ENCODE data around the gene PON2.

- TF ChIP-seq, protein P1, sequence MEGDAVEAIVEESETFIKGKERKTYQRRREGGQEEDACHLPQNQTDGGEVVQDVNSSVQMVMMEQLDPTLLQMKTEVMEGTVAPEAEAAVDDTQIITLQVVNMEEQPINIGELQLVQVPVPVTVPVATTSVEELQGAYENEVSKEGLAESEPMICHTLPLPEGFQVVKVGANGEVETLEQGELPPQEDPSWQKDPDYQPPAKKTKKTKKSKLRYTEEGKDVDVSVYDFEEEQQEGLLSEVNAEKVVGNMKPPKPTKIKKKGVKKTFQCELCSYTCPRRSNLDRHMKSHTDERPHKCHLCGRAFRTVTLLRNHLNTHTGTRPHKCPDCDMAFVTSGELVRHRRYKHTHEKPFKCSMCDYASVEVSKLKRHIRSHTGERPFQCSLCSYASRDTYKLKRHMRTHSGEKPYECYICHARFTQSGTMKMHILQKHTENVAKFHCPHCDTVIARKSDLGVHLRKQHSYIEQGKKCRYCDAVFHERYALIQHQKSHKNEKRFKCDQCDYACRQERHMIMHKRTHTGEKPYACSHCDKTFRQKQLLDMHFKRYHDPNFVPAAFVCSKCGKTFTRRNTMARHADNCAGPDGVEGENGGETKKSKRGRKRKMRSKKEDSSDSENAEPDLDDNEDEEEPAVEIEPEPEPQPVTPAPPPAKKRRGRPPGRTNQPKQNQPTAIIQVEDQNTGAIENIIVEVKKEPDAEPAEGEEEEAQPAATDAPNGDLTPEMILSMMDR (IDR thresholded peaks at IDR 0.05), result no peak
- TF ChIP-seq POLR2A (IDR thresholded peaks at IDR 0.05) (no peak), POLR2AphosphoS5 (IDR thresholded peaks at IDR 0.05) (no peak), EP300 (IDR thresholded peaks at IDR 0.05) (no peak)
Measured at GRCh38 chr7:95454438-95455045, 19.7 kb upstream of the PON2 start.
